HG02973 (cell line): Measurements from ENCODE around the gene CFAP46.
"Not testable (repeated sequence)": the region's sequence is repeated elsewhere in the genome, so short reads cannot be mapped to it uniquely, and the experiment has no call there.

ENCODE experiments used
- ATAC-seq: cut with Tn5 transposase; IDR thresholded peaks from one replicate; pipeline ENCODE4 v1.9.1; 2021; ENCODE audit warnings: moderate library complexity; ENCODE audit not compliant: unreplicated experiment

The CFAP46 gene

GRCh38 chr10:132779549-132780294 lies 162.6 kb downstream of the CFAP46 start:
- no peak for ATAC-seq

- ATAC-seq = no peak
These were observed 164.9 kb downstream of the CFAP46 start for GRCh38 chr10:132777441-132777840.

DNA sequence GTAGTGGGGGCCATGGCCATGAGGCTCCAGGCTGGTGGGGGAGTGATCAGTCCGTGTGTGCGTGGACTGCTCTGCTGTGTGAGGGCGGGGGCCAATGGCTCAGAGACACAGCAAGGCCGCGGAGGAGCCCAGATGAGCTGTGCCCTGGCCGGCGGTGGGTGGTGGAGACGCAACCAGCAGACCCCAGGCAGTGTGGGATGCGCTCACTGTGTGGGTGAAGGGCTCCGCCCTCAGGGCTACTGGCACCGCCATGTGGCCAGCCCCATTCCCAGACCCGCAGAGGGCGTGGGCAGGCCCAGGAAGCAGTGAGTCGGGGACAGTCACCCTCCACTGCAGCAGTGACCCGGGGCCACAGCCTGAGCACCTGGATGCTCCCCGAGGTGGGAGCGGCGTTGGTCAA lies 165.5 kb downstream of the CFAP46 start:
- no peak for ATAC-seq

DNA sequence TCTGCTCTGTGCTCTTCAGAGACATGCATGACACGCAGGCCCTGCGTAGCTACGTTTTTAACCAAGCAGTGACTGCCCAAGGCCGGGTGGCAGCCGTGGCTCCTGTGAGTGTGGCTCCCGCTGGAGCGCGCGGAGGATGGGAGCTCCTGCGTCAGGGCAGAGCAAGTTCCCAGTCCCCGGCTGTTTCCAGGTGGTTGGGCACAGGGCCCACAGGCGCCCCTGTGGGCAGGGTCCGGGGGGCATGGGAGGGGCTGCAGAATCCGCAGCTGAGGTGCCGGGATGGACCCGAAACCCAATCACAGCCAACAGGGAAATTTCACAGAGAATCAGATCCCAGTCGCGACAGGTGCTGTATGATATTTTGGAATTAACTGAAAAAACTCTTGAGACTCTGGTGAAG lies 166.2 kb downstream of the CFAP46 start:
- no peak for ATAC-seq

- no peak for ATAC-seq
These were observed 167.2 kb downstream of the CFAP46 start for GRCh38 chr10:132774902-132775863.

GRCh38 chr10:132774181-132774901 lies 168.0 kb downstream of the CFAP46 start:
- ATAC-seq = no peak

DNA sequence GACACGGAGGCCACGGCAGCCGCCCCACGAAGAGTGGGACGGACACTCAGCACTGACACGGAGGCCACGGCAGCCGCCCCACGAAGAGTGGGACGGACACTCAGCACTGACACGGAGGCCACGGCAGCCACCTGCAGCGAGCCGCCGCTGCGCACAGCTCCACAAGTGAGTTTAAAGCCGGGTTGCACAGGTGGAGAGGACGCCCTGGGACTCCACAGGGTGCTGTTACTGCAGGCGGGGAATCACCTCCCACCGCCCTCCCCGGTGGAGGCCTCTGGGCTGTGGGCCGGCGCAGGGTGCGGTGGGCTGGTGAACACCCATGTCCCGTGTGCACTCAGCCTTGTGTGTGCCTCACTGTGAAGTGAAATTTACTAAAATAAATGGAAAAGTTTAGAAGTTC lies 169.6 kb downstream of the CFAP46 start:
- not testable (repeated sequence) for ATAC-seq

DNA sequence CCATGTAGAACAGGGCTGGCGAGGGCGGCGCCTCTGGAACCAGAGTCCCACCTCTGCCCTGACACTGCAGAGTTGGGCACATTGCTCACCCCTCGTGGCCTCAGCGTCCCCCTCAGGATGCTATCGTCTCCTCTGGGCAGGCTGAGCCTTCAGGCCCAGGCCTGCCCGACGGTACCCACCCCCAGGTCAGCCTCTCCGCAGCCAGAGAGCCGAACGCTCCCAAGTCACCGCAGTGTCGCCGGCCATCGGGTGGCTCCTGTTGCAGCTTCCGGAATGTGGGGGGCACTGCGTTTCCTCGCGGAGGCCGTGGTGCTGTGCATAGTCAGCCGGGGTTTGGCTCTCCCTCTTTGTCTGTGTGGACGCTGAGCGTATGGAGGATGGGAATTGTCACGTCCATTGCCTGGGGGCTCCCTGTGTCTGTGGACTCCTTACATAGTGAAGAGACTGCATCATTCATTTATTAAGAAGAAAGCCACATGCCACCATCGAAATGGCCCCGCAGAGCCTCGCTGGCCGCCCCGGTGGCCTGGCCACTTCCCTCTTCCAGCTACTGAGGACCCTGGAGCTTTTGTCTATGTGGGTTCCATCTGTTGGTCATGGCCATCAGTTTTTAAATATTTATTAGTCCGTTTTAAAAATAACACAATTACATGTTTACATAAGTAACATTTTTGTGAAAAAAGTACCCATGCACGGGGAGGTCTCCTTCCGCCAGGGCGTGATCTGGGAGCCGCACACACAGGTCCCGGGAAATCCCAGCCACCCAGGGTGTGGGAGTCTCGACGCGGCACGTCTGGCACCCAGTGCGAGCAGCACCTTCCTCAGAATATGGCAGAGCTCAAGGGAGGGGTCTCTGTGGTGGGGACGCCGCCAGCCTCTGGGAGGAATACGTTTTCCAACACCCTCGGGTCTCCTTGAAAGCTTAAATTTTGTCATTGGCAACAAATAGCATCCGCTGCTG lies 172.0 kb downstream of the CFAP46 start:
- ATAC-seq = no peak

GRCh38 chr10:132768346-132769248 lies 173.8 kb downstream of the CFAP46 start:
- ATAC-seq = no peak

DNA sequence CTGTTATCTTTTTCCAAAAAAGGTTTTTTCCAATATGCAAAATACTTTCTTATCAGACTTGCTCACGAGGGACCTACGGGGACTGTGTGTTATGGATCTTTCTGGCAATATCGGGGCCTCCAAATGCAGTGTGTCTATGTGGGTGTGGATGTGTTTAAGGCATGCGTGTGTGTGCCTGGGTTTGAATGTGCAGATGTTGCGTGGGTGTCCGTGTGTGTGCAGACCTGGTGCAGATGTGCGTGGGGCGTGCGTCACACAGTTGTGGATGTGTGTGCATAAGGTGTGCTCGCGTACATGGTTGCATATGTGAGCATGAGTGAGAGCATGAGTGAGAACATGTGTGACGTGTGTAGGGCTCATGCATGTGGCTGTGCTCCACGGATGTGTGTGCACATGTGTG lies 176.1 kb downstream of the CFAP46 start:
- no peak for ATAC-seq

- ATAC-seq = no peak
These were observed 176.9 kb downstream of the CFAP46 start for GRCh38 chr10:132765435-132765834.

DNA sequence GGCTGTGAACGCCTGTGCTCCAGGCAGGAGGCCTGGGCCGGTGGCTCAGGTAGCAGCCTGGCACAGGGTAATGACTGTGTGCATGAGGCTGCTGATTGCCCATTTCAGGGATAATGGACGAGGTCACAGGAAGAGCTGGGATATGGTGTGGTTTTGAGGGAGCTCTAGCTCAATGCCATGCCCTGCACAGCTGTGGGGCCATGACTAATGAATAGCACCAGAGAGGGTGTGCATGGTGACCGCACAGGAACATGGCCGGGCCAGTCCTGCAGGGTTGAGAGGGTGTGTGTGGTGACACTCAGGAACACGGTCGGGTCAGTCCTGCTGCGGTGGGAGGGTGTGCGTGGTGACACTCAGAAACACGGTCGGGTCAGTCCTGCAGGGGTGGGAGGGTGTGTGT lies 178.3 kb downstream of the CFAP46 start:
- ATAC-seq = no peak

DNA sequence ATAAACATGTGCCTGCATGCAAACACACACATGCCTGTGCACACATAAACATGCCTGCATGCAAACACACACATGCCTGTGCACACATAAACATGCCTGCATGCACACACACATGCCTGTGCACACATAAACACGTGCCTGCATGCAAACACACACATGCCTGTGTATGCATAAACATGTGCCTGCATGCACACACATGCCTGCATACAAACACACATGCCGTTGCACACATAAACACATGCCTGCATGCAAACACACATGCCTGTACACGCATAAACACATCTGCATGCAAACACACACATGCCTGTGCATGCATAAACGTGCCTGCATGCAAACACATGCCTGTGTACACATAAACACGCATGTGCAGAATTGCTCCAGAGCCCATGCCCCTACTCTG lies 178.8 kb downstream of the CFAP46 start:
- no peak for ATAC-seq

- no peak for ATAC-seq
These were observed 180.1 kb downstream of the CFAP46 start for GRCh38 chr10:132762267-132762666.

DNA sequence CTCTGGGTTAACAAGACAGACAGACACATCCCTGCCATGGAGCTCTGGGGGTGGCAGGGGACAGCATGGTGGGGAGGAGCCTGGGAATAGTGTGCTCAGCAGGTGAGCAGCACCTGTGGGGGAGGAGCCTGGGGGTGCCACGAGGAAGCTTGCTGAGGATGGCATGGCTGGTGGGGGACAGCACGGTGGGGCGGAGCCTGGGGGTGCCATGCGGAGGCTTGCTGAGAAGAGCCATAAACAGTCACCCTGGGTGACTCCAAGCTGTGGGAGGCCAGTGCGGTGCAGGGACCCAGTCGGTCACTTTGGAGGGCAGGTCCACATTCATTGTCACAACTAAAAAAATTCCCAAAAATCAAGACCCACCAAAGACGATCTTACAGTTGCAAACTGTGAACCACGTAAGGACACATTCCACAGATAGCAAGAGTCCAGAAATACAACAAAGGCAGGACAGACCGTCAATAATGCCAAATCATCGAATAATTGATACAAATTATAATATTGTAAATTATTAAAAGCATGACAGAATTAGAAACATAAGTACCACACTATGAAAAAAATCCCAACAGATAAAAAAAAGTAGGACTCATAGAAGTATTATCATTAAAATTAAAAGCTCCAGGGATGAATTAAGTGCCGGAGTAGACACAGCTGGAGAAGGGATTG lies 180.8 kb downstream of the CFAP46 start:
- no peak for ATAC-seq

DNA sequence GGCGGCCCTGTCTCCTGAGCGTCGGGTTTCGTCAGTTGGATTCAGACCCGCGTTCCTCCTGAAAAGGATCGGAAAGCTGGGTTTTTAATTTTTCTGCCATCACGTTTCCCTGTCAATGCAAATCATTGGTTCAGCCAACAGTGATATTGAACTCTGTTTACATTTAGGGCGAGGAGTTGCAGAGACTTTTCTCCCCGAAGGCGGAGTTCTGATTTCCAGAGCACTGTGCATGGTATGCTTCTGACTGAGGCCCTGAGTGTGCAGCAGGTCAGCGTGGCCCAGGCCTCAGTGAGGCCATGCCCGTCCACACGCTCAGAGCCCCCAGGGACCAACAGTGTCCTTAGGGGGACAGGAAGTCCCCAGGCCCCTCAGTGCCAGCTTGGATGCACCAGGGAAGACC lies 183.5 kb downstream of the CFAP46 start:
- no peak for ATAC-seq
